ENCODE data around the gene FAM181A. TPM values are rescaled to one million over a fixed set of nuclear protein-coding genes. Genes with fewer than 3 reads are reported as not detected.

Gene FAM181A
- total and polyA plus RNA-seq, 2 experiments from 2014 or later = not detected

DNA sequence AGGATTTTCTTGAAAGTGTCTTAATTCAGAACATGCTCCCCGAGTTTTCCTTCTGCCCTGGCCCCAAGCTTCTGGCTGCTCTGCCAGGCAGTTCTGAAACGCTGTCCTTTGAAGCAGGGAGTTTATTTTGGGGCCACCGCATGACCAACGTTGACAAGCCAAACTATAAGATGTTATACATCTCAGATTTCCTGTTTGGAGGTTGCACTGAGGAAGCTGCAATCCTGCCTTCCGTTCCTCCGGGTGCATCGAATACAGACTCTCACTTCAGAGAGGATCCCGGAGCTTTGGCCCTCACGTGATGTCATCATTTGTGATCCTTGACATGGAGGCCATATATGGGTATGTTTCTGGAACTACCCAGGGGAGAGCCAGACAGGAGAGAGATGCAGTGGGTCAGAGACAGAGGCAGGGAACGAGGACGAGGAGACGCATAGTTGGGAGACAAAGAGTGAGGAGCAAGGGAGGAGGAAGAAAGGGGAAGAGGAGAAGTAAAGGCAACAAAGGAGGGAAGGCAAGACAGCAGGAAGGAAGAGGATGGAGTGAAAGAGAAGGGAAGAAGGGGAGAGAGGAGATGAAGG is 49.4 kb downstream of the FAM181A start, which contains the start of gene ASB2:
Gene ASB2 (minus strand): TSS at position 94 of the 581 bp plus-strand sequence. CDS start 12,031 bp downstream, outside the sequence.
- peaks cover 12% of the 10 kb centered on the region for H3K27me3 Mint-ChIP-seq (ENCODE audit: insufficient read depth, low read depth, poor library complexity)
- Histone ChIP-seq H3K79me2 (replicated peaks; ENCODE audit: insufficient read depth) (no peaks in the 10 kb centered on the region), H2AFZ (peak within 1 kb of the TSS; percentile 29; the same call in 1 of the 2 replicates), H3K36me3 (ENCODE audit: insufficient read depth) (no peaks in the 10 kb centered on the region), H3K4me1 (ENCODE audit: insufficient read depth) (no peaks in the 10 kb centered on the region; the same call in 1 of the 2 replicates), H4K20me1 (replicated peaks; ENCODE audit: insufficient read depth) (no peaks in the 10 kb centered on the region), H3K27me3 (ENCODE audit: insufficient read depth) (no peaks in the 10 kb centered on the region), H3K27ac (ENCODE audit: low read depth) (no peak within 1 kb of the TSS), H3K9me2 (ENCODE audit: insufficient read depth) (no peaks in the 10 kb centered on the region), H3F3A (replicated peaks; ENCODE audit: low read depth) (no peaks in the 10 kb centered on the region), H3K4me2 (no peak within 1 kb of the TSS), H3K4me3 (no peak within 1 kb of the TSS)
- no peaks in the 10 kb centered on the region for H3K9me3 Mint-ChIP-seq
- DNase-seq (ENCODE audit: low spot score) (no peak), ATAC-seq (peak; percentile 19; the same call in 1 of the 3 replicates)
- H3K4me1 Mint-ChIP-seq = peaks cover 12% of the 10 kb centered on the region
- TF ChIP-seq POLR2AphosphoS5 (IDR thresholded peaks at IDR 0.05; ENCODE audit: low read depth) = no peak
- TF ChIP-seq ZNF331 (CRISPR knock-in tag; IDR thresholded peaks at IDR 0.05; ENCODE audit: low read depth) = no peak
- no peak for TF ChIP-seq CREB1 (CRISPR knock-in tag; IDR thresholded peaks at IDR 0.05; ENCODE audit: low read depth)
- TF ChIP-seq ZNF114 (CRISPR knock-in tag; IDR thresholded peaks at IDR 0.05) = no peak
- TF ChIP-seq JUNB (IDR thresholded peaks at IDR 0.05; ENCODE audit: unreplicated experiment) = no peak
- TF ChIP-seq, protein P1, sequence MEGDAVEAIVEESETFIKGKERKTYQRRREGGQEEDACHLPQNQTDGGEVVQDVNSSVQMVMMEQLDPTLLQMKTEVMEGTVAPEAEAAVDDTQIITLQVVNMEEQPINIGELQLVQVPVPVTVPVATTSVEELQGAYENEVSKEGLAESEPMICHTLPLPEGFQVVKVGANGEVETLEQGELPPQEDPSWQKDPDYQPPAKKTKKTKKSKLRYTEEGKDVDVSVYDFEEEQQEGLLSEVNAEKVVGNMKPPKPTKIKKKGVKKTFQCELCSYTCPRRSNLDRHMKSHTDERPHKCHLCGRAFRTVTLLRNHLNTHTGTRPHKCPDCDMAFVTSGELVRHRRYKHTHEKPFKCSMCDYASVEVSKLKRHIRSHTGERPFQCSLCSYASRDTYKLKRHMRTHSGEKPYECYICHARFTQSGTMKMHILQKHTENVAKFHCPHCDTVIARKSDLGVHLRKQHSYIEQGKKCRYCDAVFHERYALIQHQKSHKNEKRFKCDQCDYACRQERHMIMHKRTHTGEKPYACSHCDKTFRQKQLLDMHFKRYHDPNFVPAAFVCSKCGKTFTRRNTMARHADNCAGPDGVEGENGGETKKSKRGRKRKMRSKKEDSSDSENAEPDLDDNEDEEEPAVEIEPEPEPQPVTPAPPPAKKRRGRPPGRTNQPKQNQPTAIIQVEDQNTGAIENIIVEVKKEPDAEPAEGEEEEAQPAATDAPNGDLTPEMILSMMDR (conservative IDR thresholded peaks at IDR 0.05; ENCODE audit: low read depth in 2 of 2) = no peak
- TF ChIP-seq STAT1 (IDR thresholded peaks at IDR 0.05; ENCODE audit: unreplicated experiment) = no peak
- TF ChIP-seq EZH2phosphoT487 (IDR thresholded peaks at IDR 0.05; ENCODE audit: unreplicated experiment) = no peak
- TF ChIP-seq NANOG (IDR thresholded peaks at IDR 0.05; ENCODE audit: borderline replicate concordance) = no peak
- TF ChIP-seq, protein P2, sequence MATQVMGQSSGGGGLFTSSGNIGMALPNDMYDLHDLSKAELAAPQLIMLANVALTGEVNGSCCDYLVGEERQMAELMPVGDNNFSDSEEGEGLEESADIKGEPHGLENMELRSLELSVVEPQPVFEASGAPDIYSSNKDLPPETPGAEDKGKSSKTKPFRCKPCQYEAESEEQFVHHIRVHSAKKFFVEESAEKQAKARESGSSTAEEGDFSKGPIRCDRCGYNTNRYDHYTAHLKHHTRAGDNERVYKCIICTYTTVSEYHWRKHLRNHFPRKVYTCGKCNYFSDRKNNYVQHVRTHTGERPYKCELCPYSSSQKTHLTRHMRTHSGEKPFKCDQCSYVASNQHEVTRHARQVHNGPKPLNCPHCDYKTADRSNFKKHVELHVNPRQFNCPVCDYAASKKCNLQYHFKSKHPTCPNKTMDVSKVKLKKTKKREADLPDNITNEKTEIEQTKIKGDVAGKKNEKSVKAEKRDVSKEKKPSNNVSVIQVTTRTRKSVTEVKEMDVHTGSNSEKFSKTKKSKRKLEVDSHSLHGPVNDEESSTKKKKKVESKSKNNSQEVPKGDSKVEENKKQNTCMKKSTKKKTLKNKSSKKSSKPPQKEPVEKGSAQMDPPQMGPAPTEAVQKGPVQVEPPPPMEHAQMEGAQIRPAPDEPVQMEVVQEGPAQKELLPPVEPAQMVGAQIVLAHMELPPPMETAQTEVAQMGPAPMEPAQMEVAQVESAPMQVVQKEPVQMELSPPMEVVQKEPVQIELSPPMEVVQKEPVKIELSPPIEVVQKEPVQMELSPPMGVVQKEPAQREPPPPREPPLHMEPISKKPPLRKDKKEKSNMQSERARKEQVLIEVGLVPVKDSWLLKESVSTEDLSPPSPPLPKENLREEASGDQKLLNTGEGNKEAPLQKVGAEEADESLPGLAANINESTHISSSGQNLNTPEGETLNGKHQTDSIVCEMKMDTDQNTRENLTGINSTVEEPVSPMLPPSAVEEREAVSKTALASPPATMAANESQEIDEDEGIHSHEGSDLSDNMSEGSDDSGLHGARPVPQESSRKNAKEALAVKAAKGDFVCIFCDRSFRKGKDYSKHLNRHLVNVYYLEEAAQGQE (IDR thresholded peaks at IDR 0.05; ENCODE audit: unreplicated experiment) = no peak
- TF ChIP-seq, protein P3, sequence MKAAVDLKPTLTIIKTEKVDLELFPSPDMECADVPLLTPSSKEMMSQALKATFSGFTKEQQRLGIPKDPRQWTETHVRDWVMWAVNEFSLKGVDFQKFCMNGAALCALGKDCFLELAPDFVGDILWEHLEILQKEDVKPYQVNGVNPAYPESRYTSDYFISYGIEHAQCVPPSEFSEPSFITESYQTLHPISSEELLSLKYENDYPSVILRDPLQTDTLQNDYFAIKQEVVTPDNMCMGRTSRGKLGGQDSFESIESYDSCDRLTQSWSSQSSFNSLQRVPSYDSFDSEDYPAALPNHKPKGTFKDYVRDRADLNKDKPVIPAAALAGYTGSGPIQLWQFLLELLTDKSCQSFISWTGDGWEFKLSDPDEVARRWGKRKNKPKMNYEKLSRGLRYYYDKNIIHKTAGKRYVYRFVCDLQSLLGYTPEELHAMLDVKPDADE (IDR thresholded peaks at IDR 0.05) = no peak
- TF ChIP-seq EZH2 (IDR thresholded peaks at IDR 0.05; ENCODE audit: low read depth, unreplicated experiment) = no peak
- TF ChIP-seq, protein P4, sequence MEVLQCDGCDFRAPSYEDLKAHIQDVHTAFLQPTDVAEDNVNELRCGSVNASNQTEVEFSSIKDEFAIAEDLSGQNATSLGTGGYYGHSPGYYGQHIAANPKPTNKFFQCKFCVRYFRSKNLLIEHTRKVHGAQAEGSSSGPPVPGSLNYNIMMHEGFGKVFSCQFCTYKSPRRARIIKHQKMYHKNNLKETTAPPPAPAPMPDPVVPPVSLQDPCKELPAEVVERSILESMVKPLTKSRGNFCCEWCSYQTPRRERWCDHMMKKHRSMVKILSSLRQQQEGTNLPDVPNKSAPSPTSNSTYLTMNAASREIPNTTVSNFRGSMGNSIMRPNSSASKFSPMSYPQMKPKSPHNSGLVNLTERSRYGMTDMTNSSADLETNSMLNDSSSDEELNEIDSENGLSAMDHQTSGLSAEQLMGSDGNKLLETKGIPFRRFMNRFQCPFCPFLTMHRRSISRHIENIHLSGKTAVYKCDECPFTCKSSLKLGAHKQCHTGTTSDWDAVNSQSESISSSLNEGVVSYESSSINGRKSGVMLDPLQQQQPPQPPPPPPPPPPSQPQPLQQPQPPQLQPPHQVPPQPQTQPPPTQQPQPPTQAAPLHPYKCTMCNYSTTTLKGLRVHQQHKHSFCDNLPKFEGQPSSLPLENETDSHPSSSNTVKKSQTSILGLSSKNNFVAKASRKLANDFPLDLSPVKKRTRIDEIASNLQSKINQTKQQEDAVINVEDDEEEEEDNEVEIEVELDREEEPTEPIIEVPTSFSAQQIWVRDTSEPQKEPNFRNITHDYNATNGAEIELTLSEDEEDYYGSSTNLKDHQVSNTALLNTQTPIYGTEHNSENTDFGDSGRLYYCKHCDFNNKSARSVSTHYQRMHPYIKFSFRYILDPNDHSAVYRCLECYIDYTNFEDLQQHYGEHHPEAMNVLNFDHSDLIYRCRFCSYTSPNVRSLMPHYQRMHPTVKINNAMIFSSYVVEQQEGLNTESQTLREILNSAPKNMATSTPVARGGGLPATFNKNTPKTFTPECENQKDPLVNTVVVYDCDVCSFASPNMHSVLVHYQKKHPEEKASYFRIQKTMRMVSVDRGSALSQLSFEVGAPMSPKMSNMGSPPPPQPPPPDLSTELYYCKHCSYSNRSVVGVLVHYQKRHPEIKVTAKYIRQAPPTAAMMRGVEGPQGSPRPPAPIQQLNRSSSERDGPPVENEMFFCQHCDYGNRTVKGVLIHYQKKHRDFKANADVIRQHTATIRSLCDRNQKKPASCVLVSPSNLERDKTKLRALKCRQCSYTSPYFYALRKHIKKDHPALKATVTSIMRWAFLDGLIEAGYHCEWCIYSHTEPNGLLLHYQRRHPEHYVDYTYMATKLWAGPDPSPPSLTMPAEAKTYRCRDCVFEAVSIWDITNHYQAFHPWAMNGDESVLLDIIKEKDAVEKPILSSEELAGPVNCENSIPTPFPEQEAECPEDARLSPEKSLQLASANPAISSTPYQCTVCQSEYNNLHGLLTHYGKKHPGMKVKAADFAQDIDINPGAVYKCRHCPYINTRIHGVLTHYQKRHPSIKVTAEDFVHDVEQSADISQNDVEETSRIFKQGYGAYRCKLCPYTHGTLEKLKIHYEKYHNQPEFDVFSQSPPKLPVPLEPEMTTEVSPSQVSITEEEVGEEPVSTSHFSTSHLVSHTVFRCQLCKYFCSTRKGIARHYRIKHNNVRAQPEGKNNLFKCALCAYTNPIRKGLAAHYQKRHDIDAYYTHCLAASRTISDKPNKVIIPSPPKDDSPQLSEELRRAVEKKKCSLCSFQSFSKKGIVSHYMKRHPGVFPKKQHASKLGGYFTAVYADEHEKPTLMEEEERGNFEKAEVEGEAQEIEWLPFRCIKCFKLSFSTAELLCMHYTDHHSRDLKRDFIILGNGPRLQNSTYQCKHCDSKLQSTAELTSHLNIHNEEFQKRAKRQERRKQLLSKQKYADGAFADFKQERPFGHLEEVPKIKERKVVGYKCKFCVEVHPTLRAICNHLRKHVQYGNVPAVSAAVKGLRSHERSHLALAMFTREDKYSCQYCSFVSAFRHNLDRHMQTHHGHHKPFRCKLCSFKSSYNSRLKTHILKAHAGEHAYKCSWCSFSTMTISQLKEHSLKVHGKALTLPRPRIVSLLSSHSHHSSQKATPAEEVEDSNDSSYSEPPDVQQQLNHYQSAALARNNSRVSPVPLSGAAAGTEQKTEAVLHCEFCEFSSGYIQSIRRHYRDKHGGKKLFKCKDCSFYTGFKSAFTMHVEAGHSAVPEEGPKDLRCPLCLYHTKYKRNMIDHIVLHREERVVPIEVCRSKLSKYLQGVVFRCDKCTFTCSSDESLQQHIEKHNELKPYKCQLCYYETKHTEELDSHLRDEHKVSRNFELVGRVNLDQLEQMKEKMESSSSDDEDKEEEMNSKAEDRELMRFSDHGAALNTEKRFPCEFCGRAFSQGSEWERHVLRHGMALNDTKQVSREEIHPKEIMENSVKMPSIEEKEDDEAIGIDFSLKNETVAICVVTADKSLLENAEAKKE (CRISPR knock-in tag; IDR thresholded peaks at IDR 0.05) = no peak
- no peaks in the 10 kb centered on the region for H3K36me3 Mint-ChIP-seq (ENCODE audit: low read depth)
- no peak within 1 kb of the TSS for H3K4me3 Mint-ChIP-seq
- H3K27ac Mint-ChIP-seq = no peak within 1 kb of the TSS
